Choroid plexus epithelial cell (primary cell): ENCODE results near the gene PFKFB4.
"Not testable (repeated sequence)": the region's sequence is repeated elsewhere in the genome, so short reads cannot be mapped to it uniquely, and the experiment has no call there.

Experiments
- DNase-seq: peaks from one replicate; pipeline ENCODE4 v3.0.0-alpha.2; 2010; ENCODE audit warnings: low read depth
- H3K4me3 ChIP-seq: 2 replicates; pipeline ENCODE4 v1.5.1; 2011; ENCODE audit warnings: low read depth, mild to moderate bottlenecking, control low read depth, low read length, moderate library complexity
- TF ChIP-seq, protein P1 (sequence below): conservative IDR thresholded peaks from 2 replicates; pipeline ENCODE4 v1.5.1; 2011; ENCODE audit warnings: low read depth, mild to moderate bottlenecking, control low read depth, inconsistent platforms, low read length, moderate library complexity

The PFKFB4 gene

DNA sequence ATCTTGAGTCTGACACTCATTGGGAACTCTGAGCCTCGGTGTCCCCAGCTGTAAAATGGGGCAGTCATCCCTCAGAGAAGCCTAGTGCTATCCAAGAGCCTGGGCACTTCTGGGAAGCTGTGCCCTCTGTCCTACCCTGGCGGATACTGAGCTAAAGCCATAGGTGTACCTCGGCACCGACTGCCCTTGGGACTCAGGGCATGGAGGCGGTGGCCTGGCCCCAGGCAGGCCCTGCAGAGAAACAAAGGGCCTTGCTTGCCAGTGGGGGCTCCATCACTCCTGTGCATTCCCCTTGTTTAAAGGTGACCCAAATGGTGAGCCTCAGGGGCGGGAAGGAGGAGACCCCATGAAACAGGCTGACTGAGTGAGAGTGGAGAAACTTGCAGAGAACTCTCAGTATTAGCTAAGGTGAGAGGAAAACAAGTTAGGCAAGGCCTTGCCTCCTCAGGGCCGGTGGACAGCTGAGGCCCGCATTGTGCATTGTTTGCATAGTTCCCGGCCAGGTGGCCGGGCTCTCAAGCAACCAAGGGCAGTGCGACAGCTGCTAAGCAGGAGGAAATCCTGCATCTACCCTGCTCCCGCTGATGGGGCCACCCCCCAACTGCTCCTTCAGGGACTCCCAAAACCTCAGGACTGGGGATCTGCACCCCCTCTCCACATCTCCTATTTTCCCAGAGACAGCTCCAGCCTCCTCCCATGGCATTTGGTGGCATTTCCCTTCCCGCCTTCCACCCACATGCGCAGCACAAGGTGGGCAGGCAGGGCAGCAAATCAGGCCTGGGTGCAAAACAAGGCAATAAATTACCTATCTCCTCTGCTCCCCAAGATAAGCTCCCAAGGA lies 4.3 kb downstream of the PFKFB4 start:
- TF ChIP-seq, protein P1, sequence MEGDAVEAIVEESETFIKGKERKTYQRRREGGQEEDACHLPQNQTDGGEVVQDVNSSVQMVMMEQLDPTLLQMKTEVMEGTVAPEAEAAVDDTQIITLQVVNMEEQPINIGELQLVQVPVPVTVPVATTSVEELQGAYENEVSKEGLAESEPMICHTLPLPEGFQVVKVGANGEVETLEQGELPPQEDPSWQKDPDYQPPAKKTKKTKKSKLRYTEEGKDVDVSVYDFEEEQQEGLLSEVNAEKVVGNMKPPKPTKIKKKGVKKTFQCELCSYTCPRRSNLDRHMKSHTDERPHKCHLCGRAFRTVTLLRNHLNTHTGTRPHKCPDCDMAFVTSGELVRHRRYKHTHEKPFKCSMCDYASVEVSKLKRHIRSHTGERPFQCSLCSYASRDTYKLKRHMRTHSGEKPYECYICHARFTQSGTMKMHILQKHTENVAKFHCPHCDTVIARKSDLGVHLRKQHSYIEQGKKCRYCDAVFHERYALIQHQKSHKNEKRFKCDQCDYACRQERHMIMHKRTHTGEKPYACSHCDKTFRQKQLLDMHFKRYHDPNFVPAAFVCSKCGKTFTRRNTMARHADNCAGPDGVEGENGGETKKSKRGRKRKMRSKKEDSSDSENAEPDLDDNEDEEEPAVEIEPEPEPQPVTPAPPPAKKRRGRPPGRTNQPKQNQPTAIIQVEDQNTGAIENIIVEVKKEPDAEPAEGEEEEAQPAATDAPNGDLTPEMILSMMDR = no peak
- H3K4me3 ChIP-seq = no peak overlapping the region
- no peak for DNase-seq

DNA sequence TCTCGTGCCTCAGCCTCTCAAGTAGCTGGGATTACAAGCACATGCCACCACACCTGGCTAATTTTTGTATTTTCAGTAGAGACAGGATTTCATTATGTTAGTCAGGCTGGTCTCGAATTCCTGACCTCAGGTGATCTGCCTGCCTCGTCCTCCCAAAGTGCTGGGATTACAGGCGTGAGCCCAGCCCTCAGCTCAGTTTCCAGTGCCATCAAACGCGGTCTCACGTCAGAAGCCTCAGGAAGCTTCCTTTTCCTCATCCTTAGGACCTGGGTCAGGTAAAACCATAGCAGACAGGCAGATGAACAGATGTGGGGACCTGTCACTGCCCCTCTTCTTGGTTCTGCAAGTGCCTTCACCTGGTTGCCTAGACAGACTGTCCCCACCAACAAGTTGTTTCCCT lies 5.0 kb downstream of the PFKFB4 start:
- H3K4me3 ChIP-seq, DNase-seq: not testable (repeated sequence)

DNA sequence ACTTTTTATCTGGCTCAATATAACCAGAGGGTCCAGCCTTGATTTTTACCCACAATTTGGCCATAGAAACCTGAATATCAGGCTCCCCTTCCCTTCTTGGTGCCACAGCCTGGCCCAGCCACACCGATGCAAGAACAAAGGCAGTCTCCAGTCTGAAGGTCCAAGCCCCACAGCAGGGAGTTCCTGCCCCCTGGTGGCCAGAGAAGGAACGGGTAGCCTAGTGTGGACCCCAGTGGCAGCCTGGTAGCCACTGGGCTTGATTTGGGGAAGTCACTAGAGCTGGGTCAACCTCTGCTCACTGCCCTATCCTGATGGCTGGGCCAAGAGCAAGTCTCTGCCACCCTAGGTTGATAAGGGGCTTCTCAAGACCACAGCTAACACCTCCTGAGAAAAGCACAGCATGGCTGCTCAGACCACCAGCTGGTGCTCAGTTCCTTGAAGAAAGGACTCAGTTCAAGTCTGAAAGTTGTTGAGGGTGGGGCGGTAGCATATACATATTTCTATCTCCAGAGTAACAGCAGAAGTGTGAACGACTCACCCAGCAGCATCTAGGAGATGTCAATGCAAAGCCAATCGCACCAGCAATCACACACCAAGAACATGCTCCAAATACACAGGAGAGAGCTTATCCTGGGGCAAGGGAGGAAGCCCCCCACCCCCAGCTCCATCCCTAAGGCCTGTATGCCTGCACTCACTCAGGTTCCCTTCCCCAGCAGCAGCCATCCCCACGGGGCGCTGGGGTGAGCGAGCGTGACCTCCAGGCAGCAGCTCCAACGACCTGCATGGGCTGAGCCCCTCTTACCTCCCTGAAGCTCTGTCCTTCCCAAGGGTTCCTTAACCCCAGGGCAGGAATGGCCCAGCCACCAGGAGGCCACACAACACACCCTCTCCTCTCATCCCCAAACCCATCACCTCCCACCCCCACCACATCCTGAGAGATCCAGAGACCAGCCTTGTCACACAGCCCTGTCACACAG lies 7.6 kb downstream of the PFKFB4 start:
- DNase-seq = peak; percentile 81
- TF ChIP-seq, protein P1 = peak; percentile 95
- no peak overlapping the region for H3K4me3 ChIP-seq

DNA sequence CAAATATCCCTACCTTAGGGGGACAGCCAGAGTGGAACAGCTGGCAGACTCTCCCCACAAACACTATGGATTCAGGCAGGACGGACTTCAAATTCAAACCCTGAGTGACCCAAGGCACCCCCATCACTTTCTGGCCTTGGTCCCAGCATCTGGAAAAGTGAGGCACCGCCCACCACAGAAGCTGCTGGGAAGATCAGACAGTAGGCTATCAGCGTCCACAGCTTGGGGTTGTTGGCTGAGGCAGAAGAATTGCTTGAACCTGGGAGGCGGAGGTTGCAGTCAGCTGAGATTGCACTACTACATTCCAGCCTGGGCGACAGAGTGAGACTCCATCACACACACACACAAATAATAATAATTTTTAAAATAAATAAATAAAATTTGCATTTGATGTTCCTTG lies 8.5 kb downstream of the PFKFB4 start:
- no peak overlapping the region for H3K4me3 ChIP-seq
- DNase-seq = no peak
- TF ChIP-seq, protein P1 = no peak

DNA sequence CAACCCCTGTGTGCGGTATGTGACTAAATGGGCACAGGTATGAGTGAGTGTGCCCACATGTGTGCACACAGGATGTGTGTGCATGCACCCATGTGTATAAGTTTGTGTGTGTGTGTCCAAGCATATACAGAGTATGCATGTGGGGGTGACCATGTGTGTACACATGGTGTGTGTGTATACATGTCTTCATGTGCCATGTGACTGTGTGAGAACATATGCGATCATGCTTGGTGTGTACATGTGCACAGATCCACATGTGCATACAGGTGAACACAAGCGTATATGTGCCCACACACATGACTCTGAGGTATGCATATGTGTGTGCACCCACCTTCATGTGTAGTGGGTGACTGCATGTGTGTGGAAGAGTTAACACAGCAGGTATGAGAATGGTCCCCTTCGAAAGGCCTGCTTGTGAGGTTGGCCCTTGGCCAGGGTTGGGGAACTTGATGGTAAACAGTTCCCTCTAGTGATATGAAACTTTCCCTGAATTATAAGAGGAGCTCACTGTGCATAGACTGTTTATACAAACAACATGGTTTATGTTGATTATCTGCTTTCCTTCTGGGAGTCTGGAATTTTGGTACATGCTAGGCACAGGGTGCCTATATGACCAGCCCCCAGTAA lies 10.3 kb downstream of the PFKFB4 start:
- DNase-seq = no peak
- no peak overlapping the region for H3K4me3 ChIP-seq
- TF ChIP-seq, protein P1 = peak; percentile 13

DNA sequence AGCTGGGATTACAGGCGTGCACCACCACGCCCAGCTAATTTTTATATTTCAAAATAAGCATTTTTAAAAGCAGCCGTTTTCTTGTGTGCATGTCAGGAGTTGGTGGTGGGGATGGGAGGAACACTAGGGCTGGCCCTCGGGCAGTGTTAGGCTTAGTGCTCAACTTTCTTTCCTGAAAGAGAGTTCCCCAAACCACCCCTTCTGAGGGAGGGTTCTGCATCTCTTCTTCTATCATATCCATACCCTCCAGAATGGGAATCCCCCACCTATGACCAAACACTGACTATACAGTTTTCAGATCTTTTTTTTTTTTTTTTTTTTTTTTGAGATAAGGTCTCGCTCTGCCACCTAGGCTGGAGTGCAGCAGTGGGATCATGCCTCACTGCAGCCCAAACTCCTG lies 12.5 kb downstream of the PFKFB4 start:
- TF ChIP-seq, protein P1 = no peak
- no peak for DNase-seq
- no peak overlapping the region for H3K4me3 ChIP-seq

DNA sequence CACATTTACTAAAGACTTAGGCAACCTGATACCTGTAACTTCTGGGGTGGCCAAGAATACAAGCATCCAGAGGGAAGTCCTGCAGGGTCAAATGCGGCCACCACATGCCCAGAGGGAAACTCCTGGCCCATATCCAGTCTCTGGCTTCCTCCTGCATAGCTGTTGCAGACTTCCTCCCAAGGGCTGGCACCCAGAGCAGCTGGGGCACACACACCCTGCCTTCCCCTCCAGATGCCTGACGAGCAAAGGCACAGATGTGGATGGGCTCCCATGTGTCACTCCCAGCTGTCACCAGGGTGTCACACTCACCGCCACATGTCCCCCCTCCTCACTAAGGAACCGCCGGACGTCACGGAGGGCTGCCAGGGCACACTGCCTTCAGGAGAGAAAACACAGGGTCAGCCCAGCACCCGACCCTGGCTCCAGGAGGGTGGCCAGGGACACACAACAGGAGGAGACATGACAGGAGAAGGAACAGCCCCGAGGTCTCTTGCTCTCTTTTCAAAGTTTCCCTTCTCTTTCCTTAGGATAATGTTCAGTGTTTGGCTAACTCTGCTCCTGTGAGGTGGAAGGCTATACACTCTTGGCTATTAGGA lies 13.2 kb downstream of the PFKFB4 start:
- DNase-seq = no peak
- no peak overlapping the region for H3K4me3 ChIP-seq
- TF ChIP-seq, protein P1 = no peak
